ENCODE measurements around the gene KRTAP29-1. TPM values are rescaled to one million over a fixed set of nuclear protein-coding genes. Genes with fewer than 3 reads are reported as not detected.

KRTAP29-1 gene
- total RNA-seq, 1 donor from 2014 or later = not detected

DNA sequence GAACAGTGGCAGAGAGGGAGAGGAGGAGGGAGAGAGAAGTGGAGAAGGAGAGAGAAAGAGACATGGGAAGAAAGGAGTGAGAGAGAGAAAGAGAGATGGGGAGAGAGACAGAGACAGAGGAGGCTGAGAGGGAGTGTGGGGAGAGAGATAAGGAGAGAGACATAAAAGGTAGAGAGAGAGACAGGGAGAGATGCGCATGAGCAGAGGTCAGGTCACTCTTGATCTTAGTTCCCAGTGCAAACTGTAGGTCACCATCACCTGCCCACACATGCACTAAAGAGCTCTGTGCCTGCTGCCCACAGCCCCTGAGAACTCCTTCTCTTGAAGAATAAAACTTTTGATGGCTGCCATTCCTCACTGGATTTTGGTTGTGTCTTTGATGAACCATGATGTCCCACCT, 33.1 kb upstream of the KRTAP29-1 start:
- TF ChIP-seq, protein P1, sequence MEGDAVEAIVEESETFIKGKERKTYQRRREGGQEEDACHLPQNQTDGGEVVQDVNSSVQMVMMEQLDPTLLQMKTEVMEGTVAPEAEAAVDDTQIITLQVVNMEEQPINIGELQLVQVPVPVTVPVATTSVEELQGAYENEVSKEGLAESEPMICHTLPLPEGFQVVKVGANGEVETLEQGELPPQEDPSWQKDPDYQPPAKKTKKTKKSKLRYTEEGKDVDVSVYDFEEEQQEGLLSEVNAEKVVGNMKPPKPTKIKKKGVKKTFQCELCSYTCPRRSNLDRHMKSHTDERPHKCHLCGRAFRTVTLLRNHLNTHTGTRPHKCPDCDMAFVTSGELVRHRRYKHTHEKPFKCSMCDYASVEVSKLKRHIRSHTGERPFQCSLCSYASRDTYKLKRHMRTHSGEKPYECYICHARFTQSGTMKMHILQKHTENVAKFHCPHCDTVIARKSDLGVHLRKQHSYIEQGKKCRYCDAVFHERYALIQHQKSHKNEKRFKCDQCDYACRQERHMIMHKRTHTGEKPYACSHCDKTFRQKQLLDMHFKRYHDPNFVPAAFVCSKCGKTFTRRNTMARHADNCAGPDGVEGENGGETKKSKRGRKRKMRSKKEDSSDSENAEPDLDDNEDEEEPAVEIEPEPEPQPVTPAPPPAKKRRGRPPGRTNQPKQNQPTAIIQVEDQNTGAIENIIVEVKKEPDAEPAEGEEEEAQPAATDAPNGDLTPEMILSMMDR (conservative IDR thresholded peaks at IDR 0.05) = no peak
- H3K4me1 Mint-ChIP-seq (ENCODE audit: unreplicated experiment) = peaks cover 24% of the 10 kb centered on the region
- no peak for DNase-seq (ENCODE audit: extremely low spot score, unreplicated experiment)
- no peak overlapping the region for H3K4me3 Mint-ChIP-seq
- no peaks in the 10 kb centered on the region for H3K9me3 Mint-ChIP-seq
- no peaks in the 10 kb centered on the region for H3K27me3 Mint-ChIP-seq
- no peak overlapping the region for H3K27ac Mint-ChIP-seq
- H3K36me3 Mint-ChIP-seq = no peaks in the 10 kb centered on the region

GRCh38 chr17:41334385-41335305, 32.0 kb upstream of the KRTAP29-1 start:
- Mint-ChIP-seq H3K36me3 (no peaks in the 10 kb centered on the region), H3K27me3 (no peaks in the 10 kb centered on the region), H3K4me3 (peak overlapping the region; percentile 39), H3K9me3 (no peaks in the 10 kb centered on the region), H3K27ac (peak overlapping the region; percentile 2), H3K4me1 (ENCODE audit: unreplicated experiment) (peaks cover 14% of the 10 kb centered on the region)
- no peak for DNase-seq (ENCODE audit: extremely low spot score, unreplicated experiment)
- TF ChIP-seq, protein P1 (conservative IDR thresholded peaks at IDR 0.05) = no peak

- no peaks in the 10 kb centered on the region for H3K9me3 Mint-ChIP-seq
- H3K27me3 Mint-ChIP-seq = no peaks in the 10 kb centered on the region
Measured at GRCh38 chr17:41333836-41334235, 31.2 kb upstream of the KRTAP29-1 start.

DNA sequence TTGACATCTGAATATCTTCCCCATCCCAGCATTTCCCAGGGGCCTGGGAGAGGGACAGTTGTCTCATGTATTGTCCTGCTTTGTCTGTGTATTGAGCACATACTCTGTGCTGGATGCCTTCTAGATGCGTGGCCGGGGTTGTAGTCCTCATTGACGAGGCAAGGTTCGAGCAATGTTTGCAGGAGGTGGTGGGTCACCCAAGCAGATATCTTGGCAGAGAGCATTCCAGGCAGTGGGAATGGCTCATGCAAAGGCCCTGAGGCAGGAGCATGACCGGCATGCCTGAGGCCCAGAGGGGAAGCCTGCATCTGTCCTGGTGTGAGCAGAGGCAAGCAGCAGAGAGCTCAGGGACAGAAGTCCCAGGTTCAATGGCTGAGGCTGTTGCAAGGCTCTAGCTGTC, 30.4 kb upstream of the KRTAP29-1 start:
- H3K4me3 Mint-ChIP-seq = no peak overlapping the region
- no peaks in the 10 kb centered on the region for H3K9me3 Mint-ChIP-seq
- TF ChIP-seq, protein P1 (conservative IDR thresholded peaks at IDR 0.05) = no peak
- no peak overlapping the region for H3K27ac Mint-ChIP-seq
- no peaks in the 10 kb centered on the region for H3K36me3 Mint-ChIP-seq
- peaks cover 8% of the 10 kb centered on the region for H3K4me1 Mint-ChIP-seq (ENCODE audit: unreplicated experiment)
- no peaks in the 10 kb centered on the region for H3K27me3 Mint-ChIP-seq
- no peak for DNase-seq (ENCODE audit: extremely low spot score, unreplicated experiment)

More at GRCh38 chr17:41333836-41334235, 31.2 kb upstream of the KRTAP29-1 start:
- TF ChIP-seq, protein P1 (conservative IDR thresholded peaks at IDR 0.05) = no peak
- peak overlapping the region; percentile 2 for H3K27ac Mint-ChIP-seq
- no peak for DNase-seq (ENCODE audit: extremely low spot score, unreplicated experiment)
- peaks cover 8% of the 10 kb centered on the region for H3K4me1 Mint-ChIP-seq (ENCODE audit: unreplicated experiment)
- H3K36me3 Mint-ChIP-seq = no peaks in the 10 kb centered on the region
- H3K4me3 Mint-ChIP-seq = no peak overlapping the region

GRCh38 chr17:41332239-41332638, 29.6 kb upstream of the KRTAP29-1 start:
- H3K36me3 Mint-ChIP-seq = no peaks in the 10 kb centered on the region
- no peaks in the 10 kb centered on the region for H3K9me3 Mint-ChIP-seq
- TF ChIP-seq, protein P1 (conservative IDR thresholded peaks at IDR 0.05) = no peak
- DNase-seq (ENCODE audit: extremely low spot score, unreplicated experiment) = no peak
- H3K27ac Mint-ChIP-seq = no peak overlapping the region
- no peaks in the 10 kb centered on the region for H3K27me3 Mint-ChIP-seq
- H3K4me3 Mint-ChIP-seq = no peak overlapping the region
- peaks cover 8% of the 10 kb centered on the region for H3K4me1 Mint-ChIP-seq (ENCODE audit: unreplicated experiment)

Data from type B pancreatic cell (in vitro differentiated cells).